ENCODE data around the gene NFIA.
A peak's percentile ranks its signal among the peaks of the same experiment; 100 is the strongest.

The NFIA gene

GRCh38 chr1:61175976-61176375 is 93.6 kb downstream of the NFIA start:
- no peak overlapping the region for H3K4me3 ChIP-seq (ENCODE audit: low read depth, low read length)
- CTCF ChIA-PET = no interaction called here
- H3K9me3 ChIP-seq (ENCODE audit: control insufficient read depth, insufficient read depth, low read depth, low read length) = no peaks in the 10 kb centered on the region
- TF ChIP-seq ZNF404 (tag by site-specific recombination; IDR thresholded peaks at IDR 0.05) = no peak
- TF ChIP-seq ZNF768 (tag by site-specific recombination; IDR thresholded peaks at IDR 0.05) = no peak
- TF ChIP-seq KLF10 (tag by site-specific recombination; IDR thresholded peaks at IDR 0.05) = no peak
- TF ChIP-seq ZNF518A (tag by site-specific recombination; conservative IDR thresholded peaks at IDR 0.05; ENCODE audit: low read depth) = no peak
- TF ChIP-seq ZSCAN30 (tag by site-specific recombination; IDR thresholded peaks at IDR 0.05) = no peak
- no peak for TF ChIP-seq EGR2 (tag by site-specific recombination; IDR thresholded peaks at IDR 0.05; ENCODE audit: low read depth)
- TF ChIP-seq GLIS1 (tag by site-specific recombination; IDR thresholded peaks at IDR 0.05) = no peak
- no peak for TF ChIP-seq YY2 (tag by site-specific recombination; IDR thresholded peaks at IDR 0.05)
- no peak for TF ChIP-seq ZNF155 (tag by site-specific recombination; IDR thresholded peaks at IDR 0.05)
- POLR2A ChIA-PET = no interaction called here
- H3K27ac ChIP-seq (ENCODE audit: extremely low read depth, low read depth, low read length) = no peak overlapping the region
- no peaks in the 10 kb centered on the region for H3K36me3 ChIP-seq (ENCODE audit: control insufficient read depth in 2 of 2, insufficient read depth in 1 of 2, low read length in 2 of 2)
- peaks cover 5% of the 10 kb centered on the region for H3K4me1 ChIP-seq (ENCODE audit: control insufficient read depth, insufficient read depth, low read length)

GRCh38 chr1:61181067-61182038 is 99.0 kb downstream of the NFIA start:
- no peaks in the 10 kb centered on the region for H3K36me3 ChIP-seq (ENCODE audit: control insufficient read depth in 2 of 2, insufficient read depth in 1 of 2, low read length in 2 of 2)
- ChIA-PET CTCF (interaction anchor here (0.6 to 1.5 kb wide), 3 partner anchors 9 to 138 kb away, joined by 3 to 5 read pairs (median 4); no protein-coding TSS in a partner anchor), POLR2A (no interaction called here)
- H3K4me1 ChIP-seq (ENCODE audit: control insufficient read depth, insufficient read depth, low read length) = peaks cover 29% of the 10 kb centered on the region
- no peak overlapping the region for H3K4me3 ChIP-seq (ENCODE audit: low read depth, low read length)
- H3K9me3 ChIP-seq (ENCODE audit: control insufficient read depth, insufficient read depth, low read depth, low read length) = no peaks in the 10 kb centered on the region
- TF ChIP-seq KLF17 (tag by site-specific recombination; IDR thresholded peaks at IDR 0.05) (no peak), PRDM6 (tag by site-specific recombination; IDR thresholded peaks at IDR 0.05) (peak; percentile 69), ZNF558 (tag by site-specific recombination; IDR thresholded peaks at IDR 0.05) (no peak), ZNF837 (tag by site-specific recombination; IDR thresholded peaks at IDR 0.05) (no peak), ZNF112 (tag by site-specific recombination; IDR thresholded peaks at IDR 0.05) (no peak), SP3 (tag by site-specific recombination; IDR thresholded peaks at IDR 0.05) (no peak), ZBTB8A (tag by site-specific recombination; IDR thresholded peaks at IDR 0.05) (no peak), PBX3 (CRISPR knock-in tag; IDR thresholded peaks at IDR 0.05) (no peak), SCRT1 (tag by site-specific recombination; IDR thresholded peaks at IDR 0.05; ENCODE audit: borderline replicate concordance) (no peak), FEZF1 (tag by site-specific recombination; IDR thresholded peaks at IDR 0.05) (peak; percentile 23; the same call in 1 of the 2 replicates), ZNF623 (tag by site-specific recombination; IDR thresholded peaks at IDR 0.05) (no peak), ZNF660 (tag by site-specific recombination; IDR thresholded peaks at IDR 0.05) (no peak), SP7 (tag by site-specific recombination; IDR thresholded peaks at IDR 0.05) (peak; percentile 33; the same call in 1 of the 2 replicates), ZNF830 (tag by site-specific recombination; IDR thresholded peaks at IDR 0.05; ENCODE audit: low read depth) (no peak), ZNF514 (tag by site-specific recombination; IDR thresholded peaks at IDR 0.05) (no peak)
- no peak overlapping the region for H3K27ac ChIP-seq (ENCODE audit: extremely low read depth, low read depth, low read length)

Measured in HEK293 (cell line).